Muscle layer of colon (tissue), 2 donors: ENCODE results near the gene COL6A1.
A peak's percentile ranks its signal among the peaks of the same experiment; 100 is the strongest.
"Not testable (repeated sequence)": the region's sequence is repeated elsewhere in the genome, so short reads cannot be mapped to it uniquely, and the experiment has no call there.

Source experiments
- H3K27ac ChIP-seq: one replicate; pipeline ENCODE4 v1.7.0; 2013; ENCODE audit warnings: low read depth, mild to moderate bottlenecking, low read length, moderate library complexity
- H3K27me3 ChIP-seq, 2 donors: one replicate each; pipeline ENCODE4 v1.7.0; 2013; ENCODE audit warnings: low read length in 2 of 2, mild to moderate bottlenecking in 2 of 2; ENCODE audit not compliant: insufficient read depth in 2 of 2, control insufficient read depth in 1 of 2
- H3K36me3 ChIP-seq: one replicate; pipeline ENCODE4 v1.7.0; 2013; ENCODE audit warnings: mild to moderate bottlenecking, low read length; ENCODE audit not compliant: insufficient read depth
- H3K4me1 ChIP-seq: one replicate; pipeline ENCODE4 v1.7.0; 2013; ENCODE audit warnings: mild to moderate bottlenecking, low read length; ENCODE audit not compliant: insufficient read depth
- H3K4me3 ChIP-seq, 2 donors: one replicate each; pipeline ENCODE4 v1.7.0; 2013; ENCODE audit warnings: low read length in 2 of 2, low read depth in 1 of 2, mild to moderate bottlenecking in 1 of 2, moderate library complexity in 1 of 2
- H3K9ac ChIP-seq: one replicate; pipeline ENCODE4 v1.7.0; 2013; ENCODE audit warnings: low read length
- H3K9me3 ChIP-seq: one replicate; pipeline ENCODE4 v1.7.0; 2013; ENCODE audit warnings: mild to moderate bottlenecking, low read length
- donor health status: abdominal sarcoma.
- donor health status: Adenocarcinoma of cecum.

Gene COL6A1

GRCh38 chr21:46046906-46047305 is 65.3 kb downstream of the COL6A1 start:
- H3K9me3 ChIP-seq, H3K4me3 ChIP-seq, H3K9ac ChIP-seq, H3K36me3 ChIP-seq, H3K27ac ChIP-seq, H3K27me3 ChIP-seq: not testable (repeated sequence)
- peaks cover 10% of the 10 kb centered on the region for H3K4me1 ChIP-seq

DNA sequence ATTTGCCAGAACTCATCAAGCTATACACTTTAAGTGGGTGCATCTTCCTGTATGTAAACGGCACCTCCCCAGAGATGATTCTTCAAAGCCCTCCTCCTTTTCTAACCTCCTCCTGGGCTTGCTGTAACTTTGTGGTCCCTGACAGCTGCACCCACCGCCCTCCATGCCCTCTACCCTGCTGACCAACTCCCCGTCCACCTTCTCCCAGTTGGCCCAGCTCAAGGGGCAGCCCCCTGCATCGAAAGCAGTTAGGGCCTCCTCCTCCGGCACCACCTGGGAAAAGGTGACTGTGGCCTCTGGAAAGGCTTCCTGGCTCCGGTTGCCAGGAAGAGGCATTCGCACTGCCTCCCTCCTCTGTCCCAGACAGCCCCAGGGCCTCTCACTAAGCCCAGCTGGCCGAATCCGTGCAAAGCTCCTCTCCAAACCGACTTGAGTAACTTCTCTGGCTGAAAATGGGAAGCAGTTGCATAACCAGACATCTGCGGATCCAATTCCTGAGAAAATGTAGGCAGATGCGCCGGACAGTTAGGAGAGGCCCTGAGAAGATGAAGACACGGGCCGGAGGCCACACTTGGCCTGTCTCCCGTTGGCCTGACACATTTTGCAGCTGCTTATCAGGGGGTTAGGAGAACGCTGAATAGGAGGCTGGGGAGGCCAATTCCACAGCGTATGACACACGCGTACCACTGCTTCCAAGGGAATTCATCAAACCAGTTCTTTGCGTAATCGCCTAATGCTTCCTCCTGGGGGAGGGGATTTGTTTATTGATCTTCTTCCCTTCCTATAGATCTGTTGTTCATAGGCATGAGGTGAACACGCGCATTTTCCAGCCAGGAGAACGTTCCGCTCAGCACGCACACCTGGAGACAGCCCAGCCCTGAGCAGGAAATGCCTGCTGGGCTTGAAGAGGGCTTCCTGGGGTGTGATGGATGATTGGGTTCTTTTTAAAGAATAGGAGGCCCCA is 67.6 kb downstream of the COL6A1 start:
- no peaks in the 10 kb centered on the region for H3K9me3 ChIP-seq
- H3K36me3 ChIP-seq = no peaks in the 10 kb centered on the region
- no peaks in the 10 kb centered on the region for H3K27me3 ChIP-seq
- no peak overlapping the region for H3K4me3 ChIP-seq
- H3K27ac ChIP-seq = peak overlapping the region; percentile 17
- peaks cover 13% of the 10 kb centered on the region for H3K4me1 ChIP-seq
- H3K9ac ChIP-seq = no peak overlapping the region

GRCh38 chr21:46049890-46050667 is 68.5 kb downstream of the COL6A1 start:
- no peak overlapping the region for H3K9ac ChIP-seq
- H3K27ac ChIP-seq = no peak overlapping the region
- H3K27me3 ChIP-seq = no peaks in the 10 kb centered on the region
- no peak overlapping the region for H3K4me3 ChIP-seq
- no peaks in the 10 kb centered on the region for H3K36me3 ChIP-seq
- no peaks in the 10 kb centered on the region for H3K9me3 ChIP-seq
- peaks cover 20% of the 10 kb centered on the region for H3K4me1 ChIP-seq

DNA sequence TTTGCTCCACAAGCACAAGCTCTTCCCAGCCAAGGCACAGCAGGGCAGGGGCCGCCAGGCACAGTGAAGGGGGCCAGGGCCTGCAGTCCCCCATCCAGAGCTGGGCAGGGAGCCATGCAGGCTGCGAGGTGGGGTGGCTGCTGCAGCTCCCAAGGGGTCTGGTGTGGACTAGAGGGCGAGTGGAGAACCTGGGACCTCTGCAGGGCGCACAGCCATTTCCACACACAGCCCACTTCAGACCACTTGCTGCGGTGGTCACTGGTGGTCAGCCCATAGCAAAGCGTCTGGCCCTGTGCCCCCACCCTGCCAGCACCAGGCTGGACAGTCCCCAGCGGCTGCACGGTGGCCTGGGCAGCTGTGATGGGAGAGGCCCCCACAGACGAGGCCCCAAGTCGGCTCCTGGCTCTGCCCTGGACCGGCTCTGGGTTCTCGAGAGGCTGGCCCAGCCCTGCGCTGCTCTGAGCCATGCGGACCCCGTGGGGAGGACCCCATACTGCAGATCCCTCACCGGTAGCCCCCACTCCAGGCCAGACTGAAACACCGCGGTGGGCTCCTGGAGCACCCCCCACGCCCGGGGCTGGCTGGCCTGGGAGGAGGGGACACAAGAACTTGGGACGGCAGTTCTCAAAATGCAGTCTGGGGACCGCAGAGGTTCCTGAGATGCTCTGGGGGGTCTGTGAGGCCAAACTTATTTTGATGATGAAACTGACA is 69.3 kb downstream of the COL6A1 start:
- Histone ChIP-seq H3K27ac (no peak overlapping the region), H3K9me3 (no peaks in the 10 kb centered on the region), H3K36me3 (no peaks in the 10 kb centered on the region), H3K4me1 (peaks cover 27% of the 10 kb centered on the region), H3K27me3 (no peaks in the 10 kb centered on the region), H3K4me3 (no peak overlapping the region), H3K9ac (no peak overlapping the region)

GRCh38 chr21:46051379-46051770 is 69.8 kb downstream of the COL6A1 start:
- Histone ChIP-seq H3K27me3 (no peaks in the 10 kb centered on the region), H3K9ac (no peak overlapping the region), H3K36me3 (no peaks in the 10 kb centered on the region), H3K4me1 (peaks cover 33% of the 10 kb centered on the region), H3K27ac (no peak overlapping the region), H3K4me3 (no peak overlapping the region), H3K9me3 (no peaks in the 10 kb centered on the region)

DNA sequence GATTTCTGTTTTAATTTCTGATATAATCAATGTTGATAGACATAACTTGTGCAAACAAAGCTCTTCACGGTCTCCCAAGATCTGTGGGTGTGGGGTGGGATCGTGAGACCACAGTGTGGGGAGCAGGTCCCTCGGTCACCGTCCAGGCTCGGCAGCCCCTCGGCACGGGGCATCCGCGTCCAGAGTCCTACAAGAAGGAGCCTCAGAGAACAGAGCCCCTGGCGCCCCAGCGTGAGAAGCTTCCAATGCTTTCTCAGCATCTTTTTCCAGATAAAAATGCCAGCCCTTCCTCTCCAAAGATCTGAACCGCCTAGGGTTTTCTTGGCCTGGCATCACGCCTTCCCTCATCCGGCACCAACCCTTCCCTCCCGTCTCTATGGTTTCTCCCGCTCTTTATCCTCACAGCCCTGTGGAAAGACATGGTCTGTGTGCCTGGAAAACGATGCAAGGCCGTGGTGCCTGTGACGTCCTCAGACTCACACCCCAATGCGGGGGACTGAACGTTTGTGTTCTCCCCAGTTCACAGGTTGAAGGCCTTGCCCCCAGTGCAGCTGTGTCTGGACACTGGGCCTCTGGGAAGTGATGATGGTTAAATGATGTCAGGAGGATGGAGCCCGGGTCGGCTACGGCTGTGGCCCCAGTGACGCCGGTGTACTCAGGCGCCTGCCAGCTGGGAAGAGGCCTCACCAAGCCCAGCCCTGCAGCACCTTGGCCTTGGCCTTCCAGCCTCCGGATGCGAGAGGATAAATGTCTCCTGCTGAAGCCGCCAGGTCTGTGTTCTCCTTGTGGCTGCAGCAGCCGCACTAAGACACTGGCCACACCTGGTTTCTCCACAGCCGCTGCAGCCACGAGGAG is 70.5 kb downstream of the COL6A1 start:
- Histone ChIP-seq H3K27ac (no peak overlapping the region), H3K9me3 (no peaks in the 10 kb centered on the region)

DNA sequence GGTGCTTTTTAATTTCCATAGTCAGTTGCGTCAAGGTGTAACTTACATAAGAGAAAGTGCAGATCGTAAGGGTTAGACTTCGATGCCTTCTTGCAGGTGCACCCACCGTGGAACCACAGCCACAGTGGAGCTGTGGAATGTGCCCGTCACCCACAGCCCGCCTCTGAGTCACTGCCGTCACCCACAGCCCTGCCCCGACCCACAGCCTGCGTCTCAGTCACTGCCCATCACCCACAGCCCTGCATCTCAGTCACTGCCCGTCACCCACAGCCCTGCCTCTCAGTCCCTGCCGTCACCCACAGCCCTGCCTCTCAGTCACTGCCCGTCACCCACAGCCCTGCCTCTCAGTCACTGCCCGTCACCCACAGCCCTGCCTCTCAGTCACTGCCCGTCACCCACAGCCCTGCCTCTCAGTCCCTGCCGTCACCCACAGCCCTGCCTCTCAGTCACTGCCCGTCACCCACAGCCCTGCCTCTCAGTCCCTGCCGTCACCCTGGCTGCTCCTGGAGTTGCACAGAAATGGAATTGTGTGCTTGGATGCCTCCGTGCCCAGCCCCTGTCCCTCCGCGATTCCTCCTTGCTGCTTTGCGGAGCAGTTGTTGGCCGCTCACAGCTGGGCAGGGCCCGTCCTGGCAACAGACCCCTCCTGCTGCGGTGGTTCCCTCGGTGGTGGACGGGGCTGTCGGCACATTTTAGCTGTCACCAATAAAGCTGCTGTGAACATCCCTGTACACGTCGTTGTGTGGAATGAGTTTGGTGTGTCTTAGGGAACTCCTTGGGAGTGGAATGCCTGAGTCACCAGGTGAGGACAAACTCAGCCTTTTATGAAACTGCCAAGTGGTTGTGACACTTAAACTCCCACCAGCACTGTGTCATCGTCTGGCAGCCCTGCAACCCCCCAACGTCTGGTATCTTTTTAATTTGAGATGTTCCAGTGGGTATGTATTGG is 71.4 kb downstream of the COL6A1 start:
- Histone ChIP-seq H3K27ac (no peak overlapping the region), H3K4me1 (peaks cover 44% of the 10 kb centered on the region), H3K9ac (no peak overlapping the region), H3K4me3 (no peak overlapping the region), H3K27me3 (no peaks in the 10 kb centered on the region), H3K36me3 (no peaks in the 10 kb centered on the region), H3K9me3 (no peaks in the 10 kb centered on the region)

More for the DNA sequence above, 70.5 kb downstream of the COL6A1 start:
- Histone ChIP-seq H3K36me3 (no peaks in the 10 kb centered on the region), H3K4me1 (peaks cover 37% of the 10 kb centered on the region), H3K4me3 (no peak overlapping the region), H3K9ac (no peak overlapping the region), H3K27me3 (no peaks in the 10 kb centered on the region)

GRCh38 chr21:46054031-46054430 is 72.5 kb downstream of the COL6A1 start:
- no peak overlapping the region for H3K9ac ChIP-seq
- H3K27me3 ChIP-seq = no peaks in the 10 kb centered on the region
- H3K36me3 ChIP-seq = no peaks in the 10 kb centered on the region
- H3K9me3 ChIP-seq = no peaks in the 10 kb centered on the region
- no peak overlapping the region for H3K4me3 ChIP-seq
- H3K27ac ChIP-seq = peak overlapping the region; percentile 80
- H3K4me1 ChIP-seq = peaks cover 41% of the 10 kb centered on the region

- H3K4me1 ChIP-seq = peaks cover 39% of the 10 kb centered on the region
- H3K4me3 ChIP-seq = no peak overlapping the region
- peak overlapping the region; percentile 80 for H3K27ac ChIP-seq
- H3K9ac ChIP-seq = no peak overlapping the region
- no peaks in the 10 kb centered on the region for H3K27me3 ChIP-seq
- H3K36me3 ChIP-seq = no peaks in the 10 kb centered on the region
- H3K9me3 ChIP-seq = no peaks in the 10 kb centered on the region
Measured at GRCh38 chr21:46054451-46054881, 72.9 kb downstream of the COL6A1 start.
